Right atrium auricular region (tissue), 2 donors: ENCODE data around the gene SNRPA. TPM values are rescaled to one million over a fixed set of nuclear protein-coding genes. Genes with fewer than 3 reads are reported as not detected.

Source experiments
- DNase-seq: peaks from one replicate; pipeline ENCODE4 v3.0.0-alpha.2; 2019; ENCODE audit warnings: low spot score
- H3K27ac ChIP-seq, 2 donors: fragments of 200-600 bp; sonication (generic); 1 replicate in 1 of 2; 2 replicates in 1 of 2; pipeline ENCODE4 v1.5.1; 2016 to 2019
- H3K27me3 ChIP-seq, 2 donors: fragments of 200-600 bp; sonication (generic); one replicate each; pipeline versions ENCODE4 v1.5.1 to v1.6.0; 2017 to 2019
- H3K36me3 ChIP-seq: fragments of 200-600 bp; sonication (generic); one replicate; pipeline ENCODE4 v1.5.1; 2016
- H3K4me1 ChIP-seq, 2 donors: fragments of 200-600 bp; sonication (generic); one replicate each; pipeline versions ENCODE4 v1.5.1 to v1.6.0; 2017 to 2019
- H3K4me3 ChIP-seq, 2 donors: fragments of 200-600 bp; sonication (generic); 1 replicate in 1 of 2; 2 replicates in 1 of 2; pipeline ENCODE4 v1.5.1; 2017 to 2019; ENCODE audit warnings: mild to moderate bottlenecking in 1 of 2, moderate library complexity in 1 of 2
- H3K9me3 ChIP-seq, 2 donors: fragments of 200-600 bp; sonication (generic); one replicate each; pipeline ENCODE4 v1.5.1; 2019
- total RNA-seq, 2 donors: library from RNA; depleted of rRNA; stranded (reverse); fragments of >200 nt; gene quantifications; one replicate each; pipeline ENCODE4 v1.1.0, GENCODE V29; 2016
- TF ChIP-seq, protein P1 (sequence below), 2 donors: fragments of 200-600 bp; sonication (generic); IDR thresholded peaks; one replicate each; pipeline ENCODE4 v1.5.1; 2019; ENCODE audit warnings: antibody characterized with exemption in 2 of 2

The SNRPA gene
- total RNA-seq = 10 to 100 TPM; 30.7 to 32.9 TPM

GRCh38 chr19:40750874-40751537 lies at the start of gene SNRPA:
TSS of gene SNRPA (plus strand) at chr19:40751203. CDS start at chr19:40751409, 206 bp downstream.
- Histone ChIP-seq H3K4me1 (peaks cover 0 to 52% of the 10 kb centered on the region in 2 donors), H3K9me3 (no peaks in the 10 kb centered on the region), H3K4me3 (peak within 1 kb of the TSS; percentile 63 to 74), H3K27me3 (no peaks in the 10 kb centered on the region), H3K27ac (peak within 1 kb of the TSS; percentile 95 to 96), H3K36me3 (peaks cover 7% of the 10 kb centered on the region)
- TF ChIP-seq, protein P1, sequence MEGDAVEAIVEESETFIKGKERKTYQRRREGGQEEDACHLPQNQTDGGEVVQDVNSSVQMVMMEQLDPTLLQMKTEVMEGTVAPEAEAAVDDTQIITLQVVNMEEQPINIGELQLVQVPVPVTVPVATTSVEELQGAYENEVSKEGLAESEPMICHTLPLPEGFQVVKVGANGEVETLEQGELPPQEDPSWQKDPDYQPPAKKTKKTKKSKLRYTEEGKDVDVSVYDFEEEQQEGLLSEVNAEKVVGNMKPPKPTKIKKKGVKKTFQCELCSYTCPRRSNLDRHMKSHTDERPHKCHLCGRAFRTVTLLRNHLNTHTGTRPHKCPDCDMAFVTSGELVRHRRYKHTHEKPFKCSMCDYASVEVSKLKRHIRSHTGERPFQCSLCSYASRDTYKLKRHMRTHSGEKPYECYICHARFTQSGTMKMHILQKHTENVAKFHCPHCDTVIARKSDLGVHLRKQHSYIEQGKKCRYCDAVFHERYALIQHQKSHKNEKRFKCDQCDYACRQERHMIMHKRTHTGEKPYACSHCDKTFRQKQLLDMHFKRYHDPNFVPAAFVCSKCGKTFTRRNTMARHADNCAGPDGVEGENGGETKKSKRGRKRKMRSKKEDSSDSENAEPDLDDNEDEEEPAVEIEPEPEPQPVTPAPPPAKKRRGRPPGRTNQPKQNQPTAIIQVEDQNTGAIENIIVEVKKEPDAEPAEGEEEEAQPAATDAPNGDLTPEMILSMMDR (IDR thresholded peaks at IDR 0.05) = no peak
- DNase-seq = peak; percentile 99

GRCh38 chr19:40701758-40702157 lies 49.2 kb upstream of the SNRPA start:
- H3K36me3 ChIP-seq = peaks cover 42% of the 10 kb centered on the region
- no peak overlapping the region for H3K27ac ChIP-seq
- H3K4me3 ChIP-seq = no peak overlapping the region
- TF ChIP-seq, protein P1 (IDR thresholded peaks at IDR 0.05) = no peak
- H3K27me3 ChIP-seq = no peaks in the 10 kb centered on the region
- DNase-seq = no peak
- H3K4me1 ChIP-seq = peaks cover 0 to 20% of the 10 kb centered on the region in 2 donors
- no peaks in the 10 kb centered on the region for H3K9me3 ChIP-seq

DNA sequence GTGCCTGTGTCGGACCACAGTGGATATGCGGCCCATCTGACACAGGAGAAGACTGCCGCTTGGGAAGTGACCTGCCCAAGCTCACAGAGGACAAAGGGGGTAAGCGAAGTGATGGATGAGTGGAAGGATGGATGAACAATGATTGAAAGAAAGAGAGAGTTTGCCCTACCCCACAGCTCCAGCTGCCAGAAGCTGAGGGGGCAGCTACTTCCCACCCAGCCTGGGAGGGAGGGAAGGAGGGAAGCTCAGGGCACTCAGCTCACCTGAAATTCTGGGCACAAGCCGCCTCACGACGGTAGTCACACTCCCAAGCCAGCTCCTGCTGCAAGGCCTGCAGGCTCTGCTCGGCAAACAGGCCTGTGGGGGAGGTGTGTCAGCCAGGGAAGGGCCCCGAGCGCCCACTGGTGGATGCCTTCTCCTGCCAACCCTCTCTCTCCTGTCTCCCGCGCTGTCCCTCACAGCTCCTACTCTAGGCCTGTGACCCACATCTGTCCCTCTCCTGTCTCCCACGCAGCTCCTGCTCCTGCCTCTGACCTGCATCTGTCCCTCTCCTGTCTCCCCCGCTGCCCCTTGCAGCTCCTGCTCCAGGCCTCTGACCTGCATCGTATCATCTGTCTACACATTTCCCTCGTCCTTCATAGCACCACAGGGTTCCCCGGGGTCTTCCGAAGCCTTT lies 48.5 kb upstream of the SNRPA start:
- Histone ChIP-seq H3K36me3 (peaks cover 42% of the 10 kb centered on the region), H3K27me3 (no peaks in the 10 kb centered on the region), H3K4me3 (no peak overlapping the region), H3K4me1 (peaks cover 0 to 20% of the 10 kb centered on the region in 2 donors), H3K9me3 (no peaks in the 10 kb centered on the region), H3K27ac (peak overlapping the region; percentile 40 to 51)
- no peak for DNase-seq
- TF ChIP-seq, protein P1 (IDR thresholded peaks at IDR 0.05) = peak; percentile 11 to 57

GRCh38 chr19:40703029-40703755 lies 47.8 kb upstream of the SNRPA start:
- Histone ChIP-seq H3K36me3 (peaks cover 49% of the 10 kb centered on the region), H3K9me3 (no peaks in the 10 kb centered on the region), H3K27me3 (no peaks in the 10 kb centered on the region), H3K4me3 (no peak overlapping the region), H3K27ac (peak overlapping the region; percentile 40 to 51), H3K4me1 (peaks cover 0 to 20% of the 10 kb centered on the region in 2 donors)
- TF ChIP-seq, protein P1 (IDR thresholded peaks at IDR 0.05) = no peak
- DNase-seq = no peak

DNA sequence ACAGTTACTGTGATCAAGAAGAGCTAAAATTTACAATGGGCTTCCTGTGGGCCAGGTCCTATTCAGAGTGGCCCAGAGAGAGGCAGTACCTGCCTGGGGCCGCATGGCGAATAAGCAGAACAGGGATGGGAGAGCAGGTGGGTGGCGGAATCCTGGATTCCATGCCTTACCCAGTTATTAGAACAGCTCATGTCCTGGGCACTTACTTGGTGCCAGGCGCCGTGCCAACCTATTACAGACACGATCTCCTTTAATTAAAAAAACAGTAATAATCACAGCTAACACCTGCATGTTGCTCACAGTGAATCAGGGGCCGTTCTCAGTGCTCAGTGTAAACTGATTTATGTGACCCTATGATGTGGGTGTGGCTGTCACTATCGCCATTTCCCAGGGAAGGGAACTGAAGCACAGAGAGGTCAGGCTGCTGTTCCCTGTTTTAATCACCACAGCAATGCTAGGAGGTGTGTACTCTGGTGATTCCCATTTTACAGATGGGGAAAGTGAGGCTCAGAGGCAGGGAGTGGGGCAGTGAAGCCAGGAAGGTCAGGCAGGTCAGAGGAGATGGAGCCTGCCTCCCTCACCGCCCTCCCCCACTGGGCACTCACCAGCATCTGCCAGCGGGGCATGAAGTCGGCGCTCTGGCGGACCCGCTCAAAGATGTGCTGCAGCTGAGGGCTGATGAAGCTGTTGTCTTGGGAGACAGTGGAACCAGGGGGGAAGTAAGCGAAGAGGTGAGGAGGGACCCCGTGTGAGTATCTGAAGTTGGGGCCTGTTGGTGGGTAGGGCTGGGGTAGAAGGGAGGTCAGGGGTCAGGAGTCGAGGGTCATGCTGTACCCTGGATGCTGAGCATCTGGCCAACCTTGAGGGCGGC lies 46.3 kb upstream of the SNRPA start:
- peak overlapping the region; percentile 78 to 81 for H3K27ac ChIP-seq
- no peak for DNase-seq
- no peaks in the 10 kb centered on the region for H3K9me3 ChIP-seq
- TF ChIP-seq, protein P1 (IDR thresholded peaks at IDR 0.05) = no peak
- no peaks in the 10 kb centered on the region for H3K27me3 ChIP-seq
- no peak overlapping the region for H3K4me3 ChIP-seq
- H3K4me1 ChIP-seq = peaks cover 0 to 20% of the 10 kb centered on the region in 2 donors
- H3K36me3 ChIP-seq = peaks cover 59% of the 10 kb centered on the region
